ENCODE measurements around the gene HACD1.

Gene HACD1

DNA sequence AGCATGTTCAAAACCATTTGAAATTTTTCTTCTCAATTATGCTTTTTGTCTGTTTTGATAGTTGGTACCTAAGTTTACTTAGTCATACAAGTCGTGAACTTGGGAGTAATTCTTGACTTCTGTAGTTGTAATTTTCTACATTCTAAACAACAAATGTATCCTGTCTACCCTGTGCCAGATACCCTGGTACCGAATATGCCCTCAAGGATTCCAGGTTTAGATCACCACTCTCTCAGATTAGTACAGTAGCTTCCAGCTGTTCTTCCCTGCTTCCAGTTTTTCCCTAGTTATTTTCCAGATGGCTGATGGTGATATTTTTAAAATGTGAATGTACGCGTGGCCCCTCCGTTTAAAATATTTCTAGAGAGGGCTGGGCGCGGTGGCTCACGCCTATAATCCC lies 33.2 kb upstream of the HACD1 start (continued):
- TF ChIP-seq ZNF398 (tag by site-specific recombination; IDR thresholded peaks at IDR 0.05) = no peak

GRCh38 chr10:17649836-17650235 lies 32.7 kb upstream of the HACD1 start:
- no peak overlapping the region for H3K27ac ChIP-seq (ENCODE audit: extremely low read depth, low read depth, low read length)
- no peaks in the 10 kb centered on the region for H3K9me3 ChIP-seq (ENCODE audit: control insufficient read depth, insufficient read depth, low read depth, low read length)
- ChIA-PET CTCF (interaction anchor here (0.6 kb wide), 1 partner anchor 821 kb away, joined by 3 read pairs; no protein-coding TSS in a partner anchor), POLR2A (no interaction called here)
- no peak overlapping the region for H3K4me3 ChIP-seq (ENCODE audit: low read depth, low read length)
- H3K4me1 ChIP-seq (ENCODE audit: control insufficient read depth, insufficient read depth, low read length) = 0 out of 2 replicates have a peak, but pooled peaks cover 3% of the 10 kb centered on the region
- TF ChIP-seq, protein P1, sequence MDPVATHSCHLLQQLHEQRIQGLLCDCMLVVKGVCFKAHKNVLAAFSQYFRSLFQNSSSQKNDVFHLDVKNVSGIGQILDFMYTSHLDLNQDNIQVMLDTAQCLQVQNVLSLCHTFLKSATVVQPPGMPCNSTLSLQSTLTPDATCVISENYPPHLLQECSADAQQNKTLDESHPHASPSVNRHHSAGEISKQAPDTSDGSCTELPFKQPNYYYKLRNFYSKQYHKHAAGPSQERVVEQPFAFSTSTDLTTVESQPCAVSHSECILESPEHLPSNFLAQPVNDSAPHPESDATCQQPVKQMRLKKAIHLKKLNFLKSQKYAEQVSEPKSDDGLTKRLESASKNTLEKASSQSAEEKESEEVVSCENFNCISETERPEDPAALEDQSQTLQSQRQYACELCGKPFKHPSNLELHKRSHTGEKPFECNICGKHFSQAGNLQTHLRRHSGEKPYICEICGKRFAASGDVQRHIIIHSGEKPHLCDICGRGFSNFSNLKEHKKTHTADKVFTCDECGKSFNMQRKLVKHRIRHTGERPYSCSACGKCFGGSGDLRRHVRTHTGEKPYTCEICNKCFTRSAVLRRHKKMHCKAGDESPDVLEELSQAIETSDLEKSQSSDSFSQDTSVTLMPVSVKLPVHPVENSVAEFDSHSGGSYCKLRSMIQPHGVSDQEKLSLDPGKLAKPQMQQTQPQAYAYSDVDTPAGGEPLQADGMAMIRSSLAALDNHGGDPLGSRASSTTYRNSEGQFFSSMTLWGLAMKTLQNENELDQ (tag by site-specific recombination; IDR thresholded peaks at IDR 0.05; ENCODE audit: low read depth) = no peak
- TF ChIP-seq HOXC10 (CRISPR knock-in tag; IDR thresholded peaks at IDR 0.05) = no peak
- TF ChIP-seq ZNF112 (tag by site-specific recombination; IDR thresholded peaks at IDR 0.05) = no peak
- TF ChIP-seq GLI4 (tag by site-specific recombination; IDR thresholded peaks at IDR 0.05) = no peak
- H3K36me3 ChIP-seq (ENCODE audit: control insufficient read depth in 2 of 2, insufficient read depth in 1 of 2, low read length in 2 of 2) = peaks cover 0 to 16% of the 10 kb centered on the region in 2 experiments; a peak in 2 of 3 replicates

DNA sequence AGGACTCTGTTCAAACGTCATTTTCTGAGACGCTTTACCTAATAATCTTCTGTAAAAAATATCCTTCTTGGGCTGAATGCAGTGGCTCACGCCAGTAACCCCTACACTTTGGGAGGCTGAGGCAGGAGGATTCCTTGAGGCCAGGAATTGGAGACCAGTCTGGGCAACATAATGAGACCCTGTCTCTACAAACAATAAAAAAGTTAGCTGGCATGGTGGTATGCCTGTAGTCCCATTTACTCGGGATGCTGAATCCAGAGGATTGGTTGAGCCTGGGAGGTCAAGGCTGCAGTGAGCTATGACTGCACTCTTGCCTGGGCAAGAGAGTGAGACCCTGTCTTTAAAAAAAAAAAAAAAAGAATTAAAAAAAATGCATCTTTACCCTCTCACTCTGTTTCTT lies 31.9 kb upstream of the HACD1 start:
- ChIA-PET POLR2A (interaction anchor here (0.7 kb wide), 1 partner anchor 23 kb away, joined by 3 read pairs; no protein-coding TSS in a partner anchor), CTCF (no interaction called here)
- no peaks in the 10 kb centered on the region for H3K9me3 ChIP-seq (ENCODE audit: control insufficient read depth, insufficient read depth, low read depth, low read length)
- TF ChIP-seq ZNF133 (tag by site-specific recombination; IDR thresholded peaks at IDR 0.05) (no peak), KLF1 (tag by site-specific recombination; IDR thresholded peaks at IDR 0.05) (no peak), ZNF792 (tag by site-specific recombination; IDR thresholded peaks at IDR 0.05) (no peak), KLF10 (tag by site-specific recombination; IDR thresholded peaks at IDR 0.05) (no peak), ZNF624 (tag by site-specific recombination; IDR thresholded peaks at IDR 0.05) (no peak), ZNF777 (tag by site-specific recombination; IDR thresholded peaks at IDR 0.05; ENCODE audit: borderline replicate concordance) (no peak), REST (tag by site-specific recombination; IDR thresholded peaks at IDR 0.05) (no peak), ZNF433 (tag by site-specific recombination; IDR thresholded peaks at IDR 0.05; ENCODE audit: low read depth) (no peak), GLI2 (tag by site-specific recombination; IDR thresholded peaks at IDR 0.05; ENCODE audit: borderline replicate concordance, low read depth) (no peak), SP7 (tag by site-specific recombination; IDR thresholded peaks at IDR 0.05) (no peak), ZSCAN23 (tag by site-specific recombination; IDR thresholded peaks at IDR 0.05) (no peak), TCF7L2 (IDR thresholded peaks at IDR 0.05; ENCODE audit: borderline replicate concordance, low read depth, low read length) (no peak), ZNF692 (tag by site-specific recombination; IDR thresholded peaks at IDR 0.05) (no peak), ZNF112 (tag by site-specific recombination; IDR thresholded peaks at IDR 0.05) (no peak), ZNF514 (tag by site-specific recombination; IDR thresholded peaks at IDR 0.05) (no peak), ZBTB21 (tag by site-specific recombination; IDR thresholded peaks at IDR 0.05) (no peak), ZNF610 (tag by site-specific recombination; IDR thresholded peaks at IDR 0.05; ENCODE audit: borderline replicate concordance) (no peak), ZNF544 (tag by site-specific recombination; IDR thresholded peaks at IDR 0.05) (no peak)
- 0 out of 2 replicates have a peak, but pooled peaks cover 3% of the 10 kb centered on the region for H3K4me1 ChIP-seq (ENCODE audit: control insufficient read depth, insufficient read depth, low read length)
- no peak overlapping the region for H3K4me3 ChIP-seq (ENCODE audit: low read depth, low read length)
- H3K27ac ChIP-seq (ENCODE audit: extremely low read depth, low read depth, low read length) = no peak overlapping the region
- peaks cover 0 to 16% of the 10 kb centered on the region in 2 experiments; a peak in 2 of 3 replicates for H3K36me3 ChIP-seq (ENCODE audit: control insufficient read depth in 2 of 2, insufficient read depth in 1 of 2, low read length in 2 of 2)
